ENCODE measurements around the gene PRRC2B.

PRRC2B gene

GRCh38 chr9:131416509-131416908 lies 22.6 kb downstream of the PRRC2B start:
- TF ChIP-seq CTCF (IDR thresholded peaks at IDR 0.05; ENCODE audit: low read depth, low read length), result no peak
- H3K4me3 ChIP-seq (ENCODE audit: low read depth, low read length), result no peak overlapping the region

GRCh38 chr9:131417264-131418142 lies 23.6 kb downstream of the PRRC2B start:
- H3K4me3 ChIP-seq (ENCODE audit: low read depth, low read length), result no peak overlapping the region
- TF ChIP-seq CTCF (IDR thresholded peaks at IDR 0.05; ENCODE audit: low read depth, low read length), result no peak

- no peak overlapping the region for H3K4me3 ChIP-seq (ENCODE audit: low read depth, low read length)
- no peak for TF ChIP-seq CTCF (IDR thresholded peaks at IDR 0.05; ENCODE audit: low read depth, low read length)
Measured at GRCh38 chr9:131418143-131419025, 24.5 kb downstream of the PRRC2B start.

- H3K4me3 ChIP-seq (ENCODE audit: low read depth, low read length), result no peak overlapping the region
- no peak for TF ChIP-seq CTCF (IDR thresholded peaks at IDR 0.05; ENCODE audit: low read depth, low read length)
Measured at GRCh38 chr9:131419026-131419614, 25.2 kb downstream of the PRRC2B start.

GRCh38 chr9:131419716-131420115 lies 25.8 kb downstream of the PRRC2B start:
- H3K4me3 ChIP-seq (ENCODE audit: low read depth, low read length), result no peak overlapping the region
- no peak for TF ChIP-seq CTCF (IDR thresholded peaks at IDR 0.05; ENCODE audit: low read depth, low read length)

GRCh38 chr9:131420980-131421624 lies 27.2 kb downstream of the PRRC2B start:
- H3K4me3 ChIP-seq (ENCODE audit: low read depth, low read length), result no peak overlapping the region
- no peak for TF ChIP-seq CTCF (IDR thresholded peaks at IDR 0.05; ENCODE audit: low read depth, low read length)

Measured in WI38 (cell line).